Measurements from ENCODE around the gene TBC1D9.

DNA sequence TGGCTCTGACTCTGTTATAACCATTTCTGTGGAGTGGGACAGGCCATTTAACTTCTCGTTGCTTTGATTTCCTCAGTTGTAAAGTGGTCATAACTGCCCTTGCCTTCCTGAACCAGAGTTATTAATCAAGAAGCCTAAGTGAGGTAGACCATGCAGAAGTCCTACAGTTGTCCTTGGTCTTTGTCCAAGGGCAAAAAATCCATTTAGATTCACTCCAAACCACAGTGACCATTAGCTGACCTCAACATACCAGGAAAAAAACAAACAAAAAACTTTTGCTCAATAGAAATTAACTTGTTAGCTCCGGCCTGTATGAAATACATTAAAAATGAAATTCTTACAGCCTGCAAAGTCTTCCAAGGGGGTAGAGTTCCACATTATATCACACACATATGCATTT is 52.7 kb downstream of the TBC1D9 start:
- TF ChIP-seq, protein P1, sequence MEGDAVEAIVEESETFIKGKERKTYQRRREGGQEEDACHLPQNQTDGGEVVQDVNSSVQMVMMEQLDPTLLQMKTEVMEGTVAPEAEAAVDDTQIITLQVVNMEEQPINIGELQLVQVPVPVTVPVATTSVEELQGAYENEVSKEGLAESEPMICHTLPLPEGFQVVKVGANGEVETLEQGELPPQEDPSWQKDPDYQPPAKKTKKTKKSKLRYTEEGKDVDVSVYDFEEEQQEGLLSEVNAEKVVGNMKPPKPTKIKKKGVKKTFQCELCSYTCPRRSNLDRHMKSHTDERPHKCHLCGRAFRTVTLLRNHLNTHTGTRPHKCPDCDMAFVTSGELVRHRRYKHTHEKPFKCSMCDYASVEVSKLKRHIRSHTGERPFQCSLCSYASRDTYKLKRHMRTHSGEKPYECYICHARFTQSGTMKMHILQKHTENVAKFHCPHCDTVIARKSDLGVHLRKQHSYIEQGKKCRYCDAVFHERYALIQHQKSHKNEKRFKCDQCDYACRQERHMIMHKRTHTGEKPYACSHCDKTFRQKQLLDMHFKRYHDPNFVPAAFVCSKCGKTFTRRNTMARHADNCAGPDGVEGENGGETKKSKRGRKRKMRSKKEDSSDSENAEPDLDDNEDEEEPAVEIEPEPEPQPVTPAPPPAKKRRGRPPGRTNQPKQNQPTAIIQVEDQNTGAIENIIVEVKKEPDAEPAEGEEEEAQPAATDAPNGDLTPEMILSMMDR (IDR thresholded peaks at IDR 0.05): no peak
- TF ChIP-seq POLR2A (IDR thresholded peaks at IDR 0.05) (no peak), POLR2AphosphoS5 (IDR thresholded peaks at IDR 0.05; ENCODE audit: insufficient read depth in 1 of 2, low read depth in 1 of 2) (no peak)
